Esophagus squamous epithelium (tissue), 4 donors: ENCODE data around the gene CFAP99.

ENCODE experiments used
- POLR2A ChIP-seq, 4 donors: fragments of 450-650 bp; IDR thresholded peaks; one replicate each; pipeline ENCODE4 v1.6.1; 2017; ENCODE audit warnings: antibody characterized with exemption in 4 of 4, mild to moderate bottlenecking in 4 of 4, moderate library complexity in 3 of 4
- TF ChIP-seq, protein P1 (sequence below), 6 experiments: fragments of 450-650 bp in 4 of 6; fragments of 200-600 bp in 2 of 6; sonication (generic) in 2 of 6; IDR thresholded peaks; one replicate each; pipeline ENCODE4 v1.5.1; 2016 to 2019; ENCODE audit warnings: antibody characterized with exemption in 6 of 6, mild to moderate bottlenecking in 4 of 6, moderate library complexity in 4 of 6

DNA sequence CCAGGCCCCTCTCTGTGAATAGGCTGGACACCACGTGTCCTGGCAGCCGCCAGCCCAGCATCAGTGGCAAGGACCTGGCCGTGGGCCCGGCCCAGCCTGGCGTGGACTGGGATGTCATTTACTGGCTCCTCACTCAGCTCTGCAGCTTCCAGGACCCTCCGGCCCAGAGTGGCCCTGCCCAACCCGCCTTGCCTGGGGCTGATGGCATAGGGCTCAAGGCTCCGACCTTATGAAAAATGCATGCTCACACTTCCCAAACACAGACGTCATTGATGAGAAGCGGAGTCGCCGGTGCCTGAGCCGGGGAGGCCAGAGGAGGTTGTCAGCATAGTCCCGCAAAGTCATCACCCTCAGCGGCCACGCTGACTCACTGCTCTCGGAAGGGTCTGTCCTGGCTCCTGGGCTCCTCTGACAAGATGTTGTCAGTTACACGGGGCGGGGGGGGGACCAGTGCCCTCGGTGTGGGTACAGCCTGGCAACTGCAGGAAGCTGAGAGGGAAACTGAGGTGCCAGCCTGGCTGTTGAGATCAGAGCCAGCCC lies 14.3 kb downstream of the CFAP99 start:
- TF ChIP-seq, protein P1, sequence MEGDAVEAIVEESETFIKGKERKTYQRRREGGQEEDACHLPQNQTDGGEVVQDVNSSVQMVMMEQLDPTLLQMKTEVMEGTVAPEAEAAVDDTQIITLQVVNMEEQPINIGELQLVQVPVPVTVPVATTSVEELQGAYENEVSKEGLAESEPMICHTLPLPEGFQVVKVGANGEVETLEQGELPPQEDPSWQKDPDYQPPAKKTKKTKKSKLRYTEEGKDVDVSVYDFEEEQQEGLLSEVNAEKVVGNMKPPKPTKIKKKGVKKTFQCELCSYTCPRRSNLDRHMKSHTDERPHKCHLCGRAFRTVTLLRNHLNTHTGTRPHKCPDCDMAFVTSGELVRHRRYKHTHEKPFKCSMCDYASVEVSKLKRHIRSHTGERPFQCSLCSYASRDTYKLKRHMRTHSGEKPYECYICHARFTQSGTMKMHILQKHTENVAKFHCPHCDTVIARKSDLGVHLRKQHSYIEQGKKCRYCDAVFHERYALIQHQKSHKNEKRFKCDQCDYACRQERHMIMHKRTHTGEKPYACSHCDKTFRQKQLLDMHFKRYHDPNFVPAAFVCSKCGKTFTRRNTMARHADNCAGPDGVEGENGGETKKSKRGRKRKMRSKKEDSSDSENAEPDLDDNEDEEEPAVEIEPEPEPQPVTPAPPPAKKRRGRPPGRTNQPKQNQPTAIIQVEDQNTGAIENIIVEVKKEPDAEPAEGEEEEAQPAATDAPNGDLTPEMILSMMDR (IDR thresholded peaks at IDR 0.05): no peak
- TF ChIP-seq POLR2A (IDR thresholded peaks at IDR 0.05): no peak
